RCC 7860 (cell line): ENCODE measurements around the gene VSTM2B.

ENCODE experiments used
- DNase-seq: peaks from one replicate; pipeline ENCODE4 v3.0.0-alpha.2; 2015; ENCODE audit warnings: low spot score
- FAIRE-seq: peaks from 2 replicates; lab custom pipeline; 2012; peaks lifted over from hg19 to GRCh38; lab: Jason Lieb, UNC

Gene VSTM2B

GRCh38 chr19:29515233-29515619 is 10.6 kb upstream of the VSTM2B start:
- FAIRE-seq = no peak
- DNase-seq = no peak

- no peak for DNase-seq
- FAIRE-seq = no peak
These were observed 10.0 kb upstream of the VSTM2B start for GRCh38 chr19:29515706-29516357.

- no peak for FAIRE-seq
- no peak for DNase-seq
These were observed 9.5 kb upstream of the VSTM2B start for GRCh38 chr19:29516358-29516725.

GRCh38 chr19:29516821-29517395 is 8.9 kb upstream of the VSTM2B start:
- DNase-seq (no peak), FAIRE-seq (no peak)

- FAIRE-seq = no peak
- no peak for DNase-seq
These were observed 8.4 kb upstream of the VSTM2B start for GRCh38 chr19:29517412-29517811.

- FAIRE-seq (no peak), DNase-seq (no peak)
These were observed 7.8 kb upstream of the VSTM2B start for GRCh38 chr19:29517946-29518345.

- FAIRE-seq = no peak
- no peak for DNase-seq
These were observed 6.6 kb upstream of the VSTM2B start for GRCh38 chr19:29519146-29519545.

GRCh38 chr19:29519931-29520330 is 5.9 kb upstream of the VSTM2B start:
- FAIRE-seq (no peak), DNase-seq (no peak)

GRCh38 chr19:29520390-29520789 is 5.4 kb upstream of the VSTM2B start:
- FAIRE-seq = no peak
- no peak for DNase-seq

GRCh38 chr19:29521291-29522075 is 4.3 kb upstream of the VSTM2B start:
- DNase-seq = no peak
- FAIRE-seq = no peak

- DNase-seq (no peak), FAIRE-seq (no peak)
These were observed 2.2 kb upstream of the VSTM2B start for GRCh38 chr19:29523568-29523967.

GRCh38 chr19:29524201-29524911 is 1.4 kb upstream of the VSTM2B start:
- DNase-seq (no peak), FAIRE-seq (no peak)

GRCh38 chr19:29524912-29525831 is 622 bp upstream of the VSTM2B start:
- no peak for DNase-seq
- no peak for FAIRE-seq

GRCh38 chr19:29526730-29527499 is 1.1 kb downstream of the VSTM2B start:
- no peak for DNase-seq

GRCh38 chr19:29527500-29528328 is 1.9 kb downstream of the VSTM2B start:
- FAIRE-seq (no peak), DNase-seq (no peak)

More at GRCh38 chr19:29526730-29527499, 1.1 kb downstream of the VSTM2B start:
- FAIRE-seq = no peak

GRCh38 chr19:29528350-29528945 is 2.7 kb downstream of the VSTM2B start:
- DNase-seq = no peak
- no peak for FAIRE-seq

- FAIRE-seq (no peak), DNase-seq (no peak)
These were observed 3.3 kb downstream of the VSTM2B start for GRCh38 chr19:29528946-29529645.
